ENCODE results near the gene ARHGEF28. TPM values are rescaled to one million over a fixed set of nuclear protein-coding genes. Genes with fewer than 3 reads are reported as not detected.
A peak's percentile ranks its signal among the peaks of the same experiment; 100 is the strongest.

The ARHGEF28 gene
- total and polyA plus RNA-seq, 2 of the 13 experiments (the other 11 are each of a cell fraction or from before 2014, with no cell fraction given), result 17.4 to 34.1 TPM

DNA sequence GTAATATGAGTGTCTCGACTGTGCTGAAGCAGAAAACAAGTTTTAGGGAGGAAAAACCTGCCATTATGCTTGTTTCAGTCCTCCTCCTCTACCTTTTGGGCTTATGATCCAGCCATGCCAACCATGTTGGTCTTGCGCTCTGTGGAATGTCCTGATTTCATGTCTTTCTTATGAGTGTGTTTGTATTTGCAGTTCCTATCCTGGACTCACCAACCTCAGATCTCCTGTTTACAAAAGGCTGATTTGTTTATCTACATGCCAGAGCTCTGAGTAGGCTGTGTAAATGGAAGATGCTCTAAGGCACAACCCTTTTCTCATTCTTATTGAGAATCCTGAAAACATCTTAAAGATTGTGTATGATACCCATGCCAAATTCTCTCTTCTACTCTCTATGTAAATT is 138.6 kb downstream of the ARHGEF28 start (continued):
- TF ChIP-seq FOXA1 (IDR thresholded peaks at IDR 0.05) (peak; percentile 91), FOXA1 (CRISPR knock-in tag; IDR thresholded peaks at IDR 0.05) (peak; percentile 84), ZHX2 (IDR thresholded peaks at IDR 0.05; ENCODE audit: low read depth) (no peak), ZHX2 (CRISPR knock-in tag; IDR thresholded peaks at IDR 0.05; ENCODE audit: borderline replicate concordance) (no peak), ZNF354B (CRISPR knock-in tag; IDR thresholded peaks at IDR 0.05) (no peak), ZNF572 (CRISPR knock-in tag; IDR thresholded peaks at IDR 0.05) (no peak), ARHGAP35 (CRISPR knock-in tag; IDR thresholded peaks at IDR 0.05; ENCODE audit: borderline replicate concordance) (no peak), ZNF710 (CRISPR knock-in tag; IDR thresholded peaks at IDR 0.05; ENCODE audit: borderline replicate concordance) (no peak), ARID2 (CRISPR knock-in tag; IDR thresholded peaks at IDR 0.05; ENCODE audit: borderline replicate concordance) (no peak), TP53 (CRISPR knock-in tag; conservative IDR thresholded peaks at IDR 0.05) (no peak), ESRRA (CRISPR knock-in tag; IDR thresholded peaks at IDR 0.05; ENCODE audit: low read depth) (no peak), RCOR2 (CRISPR knock-in tag; IDR thresholded peaks at IDR 0.05) (peak; percentile 40; the same call in 1 of the 2 replicates), ZZZ3 (CRISPR knock-in tag; IDR thresholded peaks at IDR 0.05; ENCODE audit: borderline replicate concordance) (no peak), JARID2 (CRISPR knock-in tag; IDR thresholded peaks at IDR 0.05; ENCODE audit: insufficient replicate concordance) (no peak), ZNF766 (CRISPR knock-in tag; IDR thresholded peaks at IDR 0.05; ENCODE audit: borderline replicate concordance) (no peak), HMGA1 (CRISPR knock-in tag; conservative IDR thresholded peaks at IDR 0.05) (no peak), SATB2 (CRISPR knock-in tag; IDR thresholded peaks at IDR 0.05) (no peak), GATAD1 (CRISPR knock-in tag; IDR thresholded peaks at IDR 0.05) (no peak)
- TF ChIP-seq, protein P1, sequence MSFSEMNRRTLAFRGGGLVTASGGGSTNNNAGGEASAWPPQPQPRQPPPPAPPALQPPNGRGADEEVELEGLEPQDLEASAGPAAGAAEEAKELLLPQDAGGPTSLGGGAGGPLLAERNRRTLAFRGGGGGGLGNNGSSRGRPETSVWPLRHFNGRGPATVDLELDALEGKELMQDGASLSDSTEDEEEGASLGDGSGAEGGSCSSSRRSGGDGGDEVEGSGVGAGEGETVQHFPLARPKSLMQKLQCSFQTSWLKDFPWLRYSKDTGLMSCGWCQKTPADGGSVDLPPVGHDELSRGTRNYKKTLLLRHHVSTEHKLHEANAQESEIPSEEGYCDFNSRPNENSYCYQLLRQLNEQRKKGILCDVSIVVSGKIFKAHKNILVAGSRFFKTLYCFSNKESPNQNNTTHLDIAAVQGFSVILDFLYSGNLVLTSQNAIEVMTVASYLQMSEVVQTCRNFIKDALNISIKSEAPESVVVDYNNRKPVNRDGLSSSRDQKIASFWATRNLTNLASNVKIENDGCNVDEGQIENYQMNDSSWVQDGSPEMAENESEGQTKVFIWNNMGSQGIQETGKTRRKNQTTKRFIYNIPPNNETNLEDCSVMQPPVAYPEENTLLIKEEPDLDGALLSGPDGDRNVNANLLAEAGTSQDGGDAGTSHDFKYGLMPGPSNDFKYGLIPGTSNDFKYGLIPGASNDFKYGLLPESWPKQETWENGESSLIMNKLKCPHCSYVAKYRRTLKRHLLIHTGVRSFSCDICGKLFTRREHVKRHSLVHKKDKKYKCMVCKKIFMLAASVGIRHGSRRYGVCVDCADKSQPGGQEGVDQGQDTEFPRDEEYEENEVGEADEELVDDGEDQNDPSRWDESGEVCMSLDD (CRISPR knock-in tag; IDR thresholded peaks at IDR 0.05; ENCODE audit: borderline replicate concordance), result no peak
- TF ChIP-seq, protein P2, sequence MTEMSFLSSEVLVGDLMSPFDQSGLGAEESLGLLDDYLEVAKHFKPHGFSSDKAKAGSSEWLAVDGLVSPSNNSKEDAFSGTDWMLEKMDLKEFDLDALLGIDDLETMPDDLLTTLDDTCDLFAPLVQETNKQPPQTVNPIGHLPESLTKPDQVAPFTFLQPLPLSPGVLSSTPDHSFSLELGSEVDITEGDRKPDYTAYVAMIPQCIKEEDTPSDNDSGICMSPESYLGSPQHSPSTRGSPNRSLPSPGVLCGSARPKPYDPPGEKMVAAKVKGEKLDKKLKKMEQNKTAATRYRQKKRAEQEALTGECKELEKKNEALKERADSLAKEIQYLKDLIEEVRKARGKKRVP (CRISPR knock-in tag; IDR thresholded peaks at IDR 0.05), result peak in 1 of 2 experiments; percentile 49; a peak in 2 of 4 replicates
